Left lung (tissue), 10 donors: Measurements from ENCODE around the gene GDF2. TPM values are rescaled to one million over a fixed set of nuclear protein-coding genes. Genes with fewer than 3 reads are reported as not detected.

Experiments used
- ATAC-seq: fragments of 200-7000 bp; cut with Tn5 transposase; one replicate; pipeline ENCODE4 v1.9.1; 2020; ENCODE audit warnings: moderate library complexity
- DNase-seq, 4 donors: peaks; one replicate each; pipeline ENCODE4 v3.0.0-alpha.2; 2013 to 2020
- H3K27ac ChIP-seq, 2 donors: fragments of 200-600 bp; sonication (generic) in 1 of 2; one replicate each; pipeline versions ENCODE4 v1.5.0 to v1.8.0; 2020 to 2021
- H3K27me3 ChIP-seq, 2 donors: fragments of 200-600 bp; sonication (generic) in 1 of 2; one replicate each; pipeline versions ENCODE4 v1.5.0 to v1.8.0; 2020 to 2021
- H3K36me3 ChIP-seq, 2 donors: fragments of 200-600 bp; sonication (generic) in 1 of 2; one replicate each; pipeline versions ENCODE4 v1.5.0 to v1.8.0; 2020 to 2021
- H3K4me1 ChIP-seq, 2 donors: fragments of 200-600 bp; one replicate each; pipeline ENCODE4 v1.8.0; 2021
- H3K4me3 ChIP-seq, 2 donors: fragments of 200-600 bp; sonication (generic) in 1 of 2; one replicate each; pipeline versions ENCODE4 v1.5.0 to v1.8.0; 2020 to 2021; ENCODE audit warnings: mild to moderate bottlenecking in 1 of 2
- H3K9me3 ChIP-seq, 2 donors: fragments of 200-600 bp; sonication (generic) in 1 of 2; one replicate each; pipeline versions ENCODE4 v1.5.0 to v1.8.0; 2020 to 2021
- intact Hi-C, 2 donors: fragments of 100-400 bp; cut with DNase I; formaldehyde crosslinking; loops; one replicate each; pipeline versions ENCODE4 v1.11.2 to v1.14.2; 2022
- polyA plus RNA-seq, 6 donors: library from polyadenylated mRNA; unstranded; fragments of 120-200 nt; gene quantifications; one replicate each; pipeline ENCODE4 v1.2.1, GENCODE V29; 2013; ENCODE audit not compliant: insufficient read length in 6 of 6
- total RNA-seq, 2 donors: library from RNA; stranded (reverse); fragmentation: NEBNext Ultra II Directional; extraction: Animal tissue kit (Norgen Biotek cat#: 25700); gene quantifications; one replicate each; pipeline ENCODE4 v1.2.1, GENCODE V29; 2021
- TF ChIP-seq, protein P1 (sequence below), 2 donors: fragments of 200-600 bp; sonication (generic) in 1 of 2; IDR thresholded peaks; one replicate each; pipeline versions ENCODE4 v1.5.0 to v1.8.0; 2021; ENCODE audit warnings: antibody characterized with exemption in 2 of 2
- donor health status: DM: no; HTN: yes; CAD: no.
- donor health status: DM: no; HTN: no; CAD: no.

GDF2 gene
- total and polyA plus RNA-seq, 8 donors, result 0.20 to 0.39 (median 0.23) TPM; not detected in 2

DNA sequence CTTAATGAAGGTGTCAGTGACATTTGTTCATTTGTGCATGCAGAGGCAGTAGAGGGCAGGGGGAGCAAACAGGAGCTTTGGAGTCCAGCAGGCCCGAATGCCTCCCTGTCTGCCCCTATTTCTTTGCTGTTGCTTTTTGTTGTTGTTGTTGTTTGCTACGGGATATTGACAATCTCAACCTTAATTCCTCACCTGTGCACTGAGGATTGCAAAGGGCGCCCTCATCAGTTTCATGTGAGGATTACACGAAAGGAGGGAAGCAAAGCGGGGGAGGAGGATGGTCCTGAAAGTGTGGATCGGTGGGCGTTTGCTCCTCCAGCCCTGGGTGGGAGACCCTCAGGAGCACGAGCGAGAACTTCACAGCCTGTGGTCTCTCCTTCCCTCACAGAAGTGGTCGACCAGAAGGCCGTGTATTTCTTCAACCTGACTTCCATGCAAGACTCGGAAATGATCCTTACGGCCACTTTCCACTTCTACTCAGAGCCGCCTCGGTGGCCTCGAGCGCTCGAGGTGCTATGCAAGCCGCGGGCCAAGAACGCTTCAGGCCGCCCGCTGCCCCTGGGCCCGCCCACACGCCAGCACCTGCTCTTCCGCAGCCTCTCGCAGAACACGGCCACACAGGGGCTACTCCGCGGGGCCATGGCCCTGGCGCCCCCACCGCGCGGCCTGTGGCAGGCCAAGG is 12.7 kb upstream of the GDF2 start:
- TF ChIP-seq, protein P1, sequence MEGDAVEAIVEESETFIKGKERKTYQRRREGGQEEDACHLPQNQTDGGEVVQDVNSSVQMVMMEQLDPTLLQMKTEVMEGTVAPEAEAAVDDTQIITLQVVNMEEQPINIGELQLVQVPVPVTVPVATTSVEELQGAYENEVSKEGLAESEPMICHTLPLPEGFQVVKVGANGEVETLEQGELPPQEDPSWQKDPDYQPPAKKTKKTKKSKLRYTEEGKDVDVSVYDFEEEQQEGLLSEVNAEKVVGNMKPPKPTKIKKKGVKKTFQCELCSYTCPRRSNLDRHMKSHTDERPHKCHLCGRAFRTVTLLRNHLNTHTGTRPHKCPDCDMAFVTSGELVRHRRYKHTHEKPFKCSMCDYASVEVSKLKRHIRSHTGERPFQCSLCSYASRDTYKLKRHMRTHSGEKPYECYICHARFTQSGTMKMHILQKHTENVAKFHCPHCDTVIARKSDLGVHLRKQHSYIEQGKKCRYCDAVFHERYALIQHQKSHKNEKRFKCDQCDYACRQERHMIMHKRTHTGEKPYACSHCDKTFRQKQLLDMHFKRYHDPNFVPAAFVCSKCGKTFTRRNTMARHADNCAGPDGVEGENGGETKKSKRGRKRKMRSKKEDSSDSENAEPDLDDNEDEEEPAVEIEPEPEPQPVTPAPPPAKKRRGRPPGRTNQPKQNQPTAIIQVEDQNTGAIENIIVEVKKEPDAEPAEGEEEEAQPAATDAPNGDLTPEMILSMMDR (IDR thresholded peaks at IDR 0.05), result no peak

DNA sequence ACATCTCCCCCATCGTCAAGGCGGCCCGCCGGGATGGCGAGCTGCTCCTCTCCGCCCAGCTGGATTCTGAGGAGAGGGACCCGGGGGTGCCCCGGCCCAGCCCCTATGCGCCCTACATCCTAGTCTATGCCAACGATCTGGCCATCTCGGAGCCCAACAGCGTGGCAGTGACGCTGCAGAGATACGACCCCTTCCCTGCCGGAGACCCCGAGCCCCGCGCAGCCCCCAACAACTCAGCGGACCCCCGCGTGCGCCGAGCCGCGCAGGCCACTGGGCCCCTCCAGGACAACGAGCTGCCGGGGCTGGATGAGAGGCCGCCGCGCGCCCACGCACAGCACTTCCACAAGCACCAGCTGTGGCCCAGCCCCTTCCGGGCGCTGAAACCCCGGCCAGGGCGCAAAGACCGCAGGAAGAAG is 12.2 kb upstream of the GDF2 start:
- TF ChIP-seq, protein P1 (IDR thresholded peaks at IDR 0.05), result no peak
- H3K27me3 ChIP-seq, result peaks cover 0 to 25% of the 10 kb centered on the region in 2 donors
- ATAC-seq, result no peak
- H3K9me3 ChIP-seq, result no peaks in the 10 kb centered on the region
- no peak overlapping the region for H3K27ac ChIP-seq
- H3K36me3 ChIP-seq, result no peaks in the 10 kb centered on the region
- DNase-seq, result peak in 1 of 4 donors; percentile 77
- peaks cover 0 to 6% of the 10 kb centered on the region in 2 donors for H3K4me1 ChIP-seq
- no peak overlapping the region for H3K4me3 ChIP-seq
- intact Hi-C loops, result loop anchor here (10.0 kb wide), 2 partner anchors 265 to 285 kb away; no protein-coding TSS in a partner anchor

More for the DNA sequence above, 12.7 kb upstream of the GDF2 start:
- Histone ChIP-seq H3K36me3 (no peaks in the 10 kb centered on the region), H3K27ac (no peak overlapping the region), H3K9me3 (no peaks in the 10 kb centered on the region), H3K27me3 (peaks cover 0 to 25% of the 10 kb centered on the region in 2 donors), H3K4me3 (no peak overlapping the region), H3K4me1 (peaks cover 0 to 6% of the 10 kb centered on the region in 2 donors)
- intact Hi-C loops, result loop anchor here (10.0 kb wide), 2 partner anchors 265 to 285 kb away; no protein-coding TSS in a partner anchor
- no peak for DNase-seq
- no peak for ATAC-seq

DNA sequence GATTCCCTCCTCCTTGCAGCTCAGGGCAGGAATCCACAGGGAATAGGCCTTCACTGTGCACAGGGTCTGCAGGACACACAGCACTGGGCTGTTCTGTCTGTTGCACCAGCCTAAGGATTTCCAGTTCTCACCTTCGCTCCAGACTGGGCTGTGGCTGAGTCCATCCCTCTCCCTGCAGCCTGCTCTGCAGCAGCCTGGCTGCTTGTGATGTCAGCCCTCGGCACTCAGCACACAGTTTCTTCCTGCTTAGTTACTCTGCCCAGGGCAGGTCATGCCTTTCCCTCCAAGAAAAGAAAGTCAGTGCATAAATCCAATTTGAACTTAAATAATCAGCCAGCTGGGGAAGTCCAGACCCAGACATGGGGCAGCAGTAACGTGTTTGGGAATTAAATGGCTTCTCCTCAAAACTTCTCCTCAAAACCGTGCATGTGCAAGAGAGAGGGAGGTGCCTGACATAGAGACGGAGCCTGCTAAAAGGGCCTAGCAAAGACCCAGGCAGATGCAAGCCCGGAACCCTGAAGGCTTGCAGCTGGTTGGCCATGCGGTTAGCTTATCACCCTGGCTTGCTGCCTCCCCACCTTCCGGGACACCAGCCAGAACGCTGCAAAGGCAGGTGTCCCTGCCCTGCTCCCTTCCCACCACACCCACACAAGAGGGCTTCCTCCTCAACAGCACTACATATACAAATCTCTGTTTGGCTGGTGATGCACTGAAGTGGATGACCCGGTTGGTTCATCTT is 10.9 kb upstream of the GDF2 start:
- DNase-seq (no peak), ATAC-seq (peak; percentile 24)
- Histone ChIP-seq H3K9me3 (no peaks in the 10 kb centered on the region), H3K36me3 (no peaks in the 10 kb centered on the region), H3K27ac (no peak overlapping the region), H3K27me3 (peaks cover 0 to 25% of the 10 kb centered on the region in 2 donors), H3K4me1 (peaks cover 0 to 6% of the 10 kb centered on the region in 2 donors), H3K4me3 (no peak overlapping the region)
- TF ChIP-seq, protein P1 (IDR thresholded peaks at IDR 0.05), result no peak
- intact Hi-C loops, result loop anchor here (10.0 kb wide), 2 partner anchors 267 to 287 kb away; no protein-coding TSS in a partner anchor

DNA sequence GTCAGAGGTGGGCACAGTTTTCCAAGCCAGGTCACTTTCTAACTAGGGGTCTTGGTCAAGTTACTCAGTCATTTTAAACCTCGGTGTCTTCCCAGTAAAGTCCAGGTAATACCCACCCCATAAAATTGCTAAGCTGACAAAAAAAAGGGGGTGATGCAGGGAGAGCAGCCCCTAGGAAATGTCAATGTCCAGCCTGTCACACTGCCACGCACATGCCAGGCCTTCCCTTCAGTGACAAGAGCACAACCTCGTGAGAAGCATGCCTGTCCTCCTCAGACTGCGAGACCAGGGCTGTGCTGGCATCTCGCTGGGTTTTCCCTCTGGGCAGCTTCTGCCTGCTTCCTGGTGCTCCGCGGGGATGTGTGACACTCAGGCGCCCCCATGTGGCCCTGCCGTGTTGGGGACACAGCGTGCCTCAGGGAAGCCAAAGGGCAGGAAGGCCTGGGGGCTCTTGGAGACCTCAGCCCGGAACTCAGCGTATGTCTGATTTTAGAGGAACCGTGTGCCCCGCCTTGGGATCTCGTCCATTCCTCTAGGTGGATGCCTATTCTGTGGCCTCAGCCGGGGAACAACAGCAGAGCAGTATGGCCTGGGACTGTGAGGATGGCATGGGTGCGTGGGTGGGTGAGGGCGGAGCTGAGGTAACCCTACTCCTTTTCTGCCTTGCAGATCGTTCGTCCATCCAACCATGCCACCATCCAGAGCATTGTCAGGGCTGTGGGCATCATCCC is 10.2 kb upstream of the GDF2 start:
- Histone ChIP-seq H3K9me3 (no peaks in the 10 kb centered on the region), H3K4me3 (no peak overlapping the region), H3K4me1 (peaks cover 0 to 6% of the 10 kb centered on the region in 2 donors), H3K36me3 (no peaks in the 10 kb centered on the region), H3K27ac (no peak overlapping the region), H3K27me3 (peaks cover 0 to 25% of the 10 kb centered on the region in 2 donors)
- TF ChIP-seq, protein P1 (IDR thresholded peaks at IDR 0.05), result peak; percentile 68 to 83
- ATAC-seq (peak; percentile 99), DNase-seq (peak; percentile 53 to 95 (median 80))
- intact Hi-C loops, result loop anchor here (10.0 kb wide), 2 partner anchors 267 to 287 kb away; no protein-coding TSS in a partner anchor
